ENCODE results near the gene ZNF821. TPM values are rescaled to one million over a fixed set of nuclear protein-coding genes. Genes with fewer than 3 reads are reported as not detected.

The ZNF821 gene
- 4.2 TPM for polyA plus RNA-seq (2012; ENCODE audit: insufficient read length, low read depth)

GRCh38 chr16:71883849-71884638 is at the start of gene ZNF821:
TSS of gene ZNF821 (minus strand) at chr16:71884182. CDS start at chr16:71879946, 4,236 bp downstream.
- TF ChIP-seq TAF1 (IDR thresholded peaks at IDR 0.05; ENCODE audit: borderline replicate concordance, insufficient read depth, low read length) (peak; percentile 37; the same call in 1 of the 2 replicates), POLR2AphosphoS5 (IDR thresholded peaks at IDR 0.05; ENCODE audit: low read depth, low read length) (peak; percentile 59), SIN3A (IDR thresholded peaks at IDR 0.05; ENCODE audit: borderline replicate concordance, insufficient read depth, low read length) (no peak), FOXP2 (optimal IDR thresholded peaks at IDR 0.05; ENCODE audit: borderline replicate concordance, extremely low read depth, extremely low read length, insufficient read depth) (no peak)

GRCh38 chr16:71933017-71933416 is 49.0 kb upstream of the ZNF821 start:
- TF ChIP-seq POLR2AphosphoS5 (IDR thresholded peaks at IDR 0.05; ENCODE audit: low read depth, low read length): no peak
- no peak for TF ChIP-seq TAF1 (IDR thresholded peaks at IDR 0.05; ENCODE audit: borderline replicate concordance, insufficient read depth, low read length)

GRCh38 chr16:71931599-71931998 is 47.6 kb upstream of the ZNF821 start:
- TF ChIP-seq TAF1 (IDR thresholded peaks at IDR 0.05; ENCODE audit: borderline replicate concordance, insufficient read depth, low read length) (no peak), FOXP2 (optimal IDR thresholded peaks at IDR 0.05; ENCODE audit: borderline replicate concordance, extremely low read depth, extremely low read length, insufficient read depth) (no peak), REST (IDR thresholded peaks at IDR 0.05; ENCODE audit: insufficient read depth in 1 of 2, low read depth in 2 of 2, low read length in 2 of 2) (no peak), POLR2AphosphoS5 (IDR thresholded peaks at IDR 0.05; ENCODE audit: low read depth, low read length) (no peak), SIN3A (IDR thresholded peaks at IDR 0.05; ENCODE audit: borderline replicate concordance, insufficient read depth, low read length) (no peak)

- TF ChIP-seq POLR2AphosphoS5 (IDR thresholded peaks at IDR 0.05; ENCODE audit: low read depth, low read length) (no peak), TAF1 (IDR thresholded peaks at IDR 0.05; ENCODE audit: borderline replicate concordance, insufficient read depth, low read length) (no peak), SIN3A (IDR thresholded peaks at IDR 0.05; ENCODE audit: borderline replicate concordance, insufficient read depth, low read length) (no peak), FOXP2 (optimal IDR thresholded peaks at IDR 0.05; ENCODE audit: borderline replicate concordance, extremely low read depth, extremely low read length, insufficient read depth) (no peak)
Observed at GRCh38 chr16:71931001-71931400, 47.0 kb upstream of the ZNF821 start.

GRCh38 chr16:71930013-71930563 is 46.1 kb upstream of the ZNF821 start:
- no peak for TF ChIP-seq TAF1 (IDR thresholded peaks at IDR 0.05; ENCODE audit: borderline replicate concordance, insufficient read depth, low read length)
- TF ChIP-seq SIN3A (IDR thresholded peaks at IDR 0.05; ENCODE audit: borderline replicate concordance, insufficient read depth, low read length): no peak
- TF ChIP-seq FOXP2 (optimal IDR thresholded peaks at IDR 0.05; ENCODE audit: borderline replicate concordance, extremely low read depth, extremely low read length, insufficient read depth): no peak
- no peak for TF ChIP-seq REST (IDR thresholded peaks at IDR 0.05; ENCODE audit: insufficient read depth in 1 of 2, low read depth in 2 of 2, low read length in 2 of 2)

GRCh38 chr16:71929048-71929447 is 45.1 kb upstream of the ZNF821 start:
- TF ChIP-seq TAF1 (IDR thresholded peaks at IDR 0.05; ENCODE audit: borderline replicate concordance, insufficient read depth, low read length) (no peak), SIN3A (IDR thresholded peaks at IDR 0.05; ENCODE audit: borderline replicate concordance, insufficient read depth, low read length) (no peak), FOXP2 (optimal IDR thresholded peaks at IDR 0.05; ENCODE audit: borderline replicate concordance, extremely low read depth, extremely low read length, insufficient read depth) (no peak), REST (IDR thresholded peaks at IDR 0.05; ENCODE audit: insufficient read depth in 1 of 2, low read depth in 2 of 2, low read length in 2 of 2) (no peak), POLR2AphosphoS5 (IDR thresholded peaks at IDR 0.05; ENCODE audit: low read depth, low read length) (no peak)
